Measurements from ENCODE around the gene PKIG. TPM values are rescaled to one million over a fixed set of nuclear protein-coding genes. Genes with fewer than 3 reads are reported as not detected.

Gene PKIG
- total and polyA plus RNA-seq, 2 experiments from 2014 or later: 47.6 to 51.9 TPM

DNA sequence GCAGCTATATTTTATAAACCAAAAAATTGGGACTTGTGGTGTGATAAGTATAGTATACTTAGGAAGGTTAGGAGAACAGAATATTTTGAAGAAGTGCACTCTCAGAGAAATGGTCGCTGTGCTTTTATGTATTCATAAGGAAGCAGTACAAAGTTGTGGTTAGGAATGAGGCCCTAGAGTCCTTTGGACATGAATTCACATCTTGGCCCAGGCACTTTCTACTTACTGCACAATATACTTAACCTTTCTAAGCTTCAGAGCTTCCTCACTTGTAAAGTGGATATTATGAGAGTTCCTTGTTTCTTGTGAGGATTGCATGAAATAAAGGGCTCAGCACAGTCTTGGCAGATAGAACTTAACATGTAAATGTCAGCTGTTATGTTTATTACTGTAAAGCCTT lies 39.5 kb upstream of the PKIG start:
- H3K4me1 ChIP-seq (ENCODE audit: insufficient read depth): peaks cover 4% of the 10 kb centered on the region
- H3K4me3 ChIP-seq: no peak overlapping the region
- DNase-seq (ENCODE audit: low spot score): no peak
- H3K27me3 ChIP-seq: no peaks in the 10 kb centered on the region
- no peaks in the 10 kb centered on the region for H3K36me3 ChIP-seq (replicated peaks; ENCODE audit: insufficient read depth, low read depth)
- H3K79me2 ChIP-seq: peaks cover 37% of the 10 kb centered on the region
- WGBS (ENCODE audit: low lambda C conversion rate, missing lambda C conversion rate): 79% methylated on average over 1 of the region's 1 CpG
- no peak overlapping the region for H2AFZ ChIP-seq
- no peak overlapping the region for H3K4me2 ChIP-seq
- no peaks in the 10 kb centered on the region for H4K20me1 ChIP-seq (ENCODE audit: insufficient read depth, poor library complexity, severe bottlenecking)
- no peaks in the 10 kb centered on the region for H3K9me3 ChIP-seq (ENCODE audit: low read depth)
- no peaks in the 10 kb centered on the region for H3K9me2 ChIP-seq (replicated peaks; ENCODE audit: insufficient read depth)
- TF ChIP-seq, protein P1, sequence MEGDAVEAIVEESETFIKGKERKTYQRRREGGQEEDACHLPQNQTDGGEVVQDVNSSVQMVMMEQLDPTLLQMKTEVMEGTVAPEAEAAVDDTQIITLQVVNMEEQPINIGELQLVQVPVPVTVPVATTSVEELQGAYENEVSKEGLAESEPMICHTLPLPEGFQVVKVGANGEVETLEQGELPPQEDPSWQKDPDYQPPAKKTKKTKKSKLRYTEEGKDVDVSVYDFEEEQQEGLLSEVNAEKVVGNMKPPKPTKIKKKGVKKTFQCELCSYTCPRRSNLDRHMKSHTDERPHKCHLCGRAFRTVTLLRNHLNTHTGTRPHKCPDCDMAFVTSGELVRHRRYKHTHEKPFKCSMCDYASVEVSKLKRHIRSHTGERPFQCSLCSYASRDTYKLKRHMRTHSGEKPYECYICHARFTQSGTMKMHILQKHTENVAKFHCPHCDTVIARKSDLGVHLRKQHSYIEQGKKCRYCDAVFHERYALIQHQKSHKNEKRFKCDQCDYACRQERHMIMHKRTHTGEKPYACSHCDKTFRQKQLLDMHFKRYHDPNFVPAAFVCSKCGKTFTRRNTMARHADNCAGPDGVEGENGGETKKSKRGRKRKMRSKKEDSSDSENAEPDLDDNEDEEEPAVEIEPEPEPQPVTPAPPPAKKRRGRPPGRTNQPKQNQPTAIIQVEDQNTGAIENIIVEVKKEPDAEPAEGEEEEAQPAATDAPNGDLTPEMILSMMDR (IDR thresholded peaks at IDR 0.05; ENCODE audit: poor library complexity): no peak
- TF ChIP-seq EZH2phosphoT487 (IDR thresholded peaks at IDR 0.05; ENCODE audit: low read depth, severe bottlenecking, unreplicated experiment) (no peak), EZH2 (IDR thresholded peaks at IDR 0.05; ENCODE audit: borderline replicate concordance) (no peak)
- H3K27ac ChIP-seq: no peak overlapping the region

DNA sequence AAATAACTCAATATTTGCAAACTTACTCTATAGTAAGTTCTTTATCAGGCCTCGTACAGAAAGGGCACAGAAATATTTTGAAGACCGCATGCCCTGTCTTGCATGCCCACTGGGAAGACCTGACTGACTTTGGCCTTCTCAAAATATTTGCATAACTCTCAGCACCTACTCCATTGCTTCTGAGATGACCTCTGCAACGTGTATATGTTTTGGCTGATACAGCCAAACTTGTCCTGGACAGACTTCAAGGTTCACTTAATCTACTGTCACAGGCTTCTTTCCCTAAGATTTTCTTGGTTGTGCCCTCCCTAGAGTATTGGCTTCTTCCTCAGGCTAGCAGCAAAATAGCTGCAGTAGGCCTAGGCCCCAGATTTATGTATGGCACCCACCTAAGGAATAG lies 39.0 kb upstream of the PKIG start:
- H3K79me2 ChIP-seq: peaks cover 37% of the 10 kb centered on the region
- no peaks in the 10 kb centered on the region for H4K20me1 ChIP-seq (ENCODE audit: insufficient read depth, poor library complexity, severe bottlenecking)
- no peak overlapping the region for H3K4me2 ChIP-seq
- H2AFZ ChIP-seq: no peak overlapping the region
- TF ChIP-seq, protein P1 (IDR thresholded peaks at IDR 0.05; ENCODE audit: poor library complexity): no peak
- no peak for TF ChIP-seq EZH2phosphoT487 (IDR thresholded peaks at IDR 0.05; ENCODE audit: low read depth, severe bottlenecking, unreplicated experiment)
- TF ChIP-seq EZH2 (IDR thresholded peaks at IDR 0.05; ENCODE audit: borderline replicate concordance): no peak
- DNase-seq (ENCODE audit: low spot score): no peak
- no peak overlapping the region for H3K27ac ChIP-seq
- H3K9me3 ChIP-seq (ENCODE audit: low read depth): no peaks in the 10 kb centered on the region
- H3K9me2 ChIP-seq (replicated peaks; ENCODE audit: insufficient read depth): no peaks in the 10 kb centered on the region
- no peaks in the 10 kb centered on the region for H3K36me3 ChIP-seq (replicated peaks; ENCODE audit: insufficient read depth, low read depth)
- no peak overlapping the region for H3K4me3 ChIP-seq
- no peaks in the 10 kb centered on the region for H3K27me3 ChIP-seq
- WGBS (ENCODE audit: low lambda C conversion rate, missing lambda C conversion rate): 64% methylated on average over 3 of the region's 3 CpGs
- peaks cover 8% of the 10 kb centered on the region for H3K4me1 ChIP-seq (ENCODE audit: insufficient read depth)

DNA sequence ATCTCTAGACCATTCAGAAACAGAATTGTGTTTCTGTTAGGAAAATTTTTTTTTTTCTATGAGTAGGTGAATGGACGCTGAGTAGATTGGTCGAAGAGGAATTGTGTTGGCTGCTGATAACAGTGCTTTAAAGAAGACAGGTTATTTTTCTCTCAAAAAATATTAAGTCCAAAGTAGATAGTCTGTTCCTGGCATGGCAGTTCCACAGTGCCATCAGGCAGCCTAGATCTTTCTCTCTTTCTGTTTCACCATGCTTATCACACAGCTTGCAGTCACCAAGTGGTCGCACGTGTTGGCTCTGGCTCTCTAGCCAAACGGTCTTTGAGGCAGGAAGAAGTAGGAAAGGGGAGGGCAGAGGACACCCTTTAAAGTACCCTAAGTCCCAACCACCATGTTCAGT lies 38.1 kb upstream of the PKIG start:
- H3K9me3 ChIP-seq (ENCODE audit: low read depth): no peaks in the 10 kb centered on the region
- no peak overlapping the region for H3K27ac ChIP-seq
- no peaks in the 10 kb centered on the region for H3K27me3 ChIP-seq
- no peaks in the 10 kb centered on the region for H3K9me2 ChIP-seq (replicated peaks; ENCODE audit: insufficient read depth)
- H3K4me3 ChIP-seq: no peak overlapping the region
- peaks cover 10% of the 10 kb centered on the region for H3K4me1 ChIP-seq (ENCODE audit: insufficient read depth)
- no peaks in the 10 kb centered on the region for H3K36me3 ChIP-seq (replicated peaks; ENCODE audit: insufficient read depth, low read depth)
- H3K79me2 ChIP-seq: peaks cover 37% of the 10 kb centered on the region
- DNase-seq (ENCODE audit: low spot score): no peak
- H2AFZ ChIP-seq: no peak overlapping the region
- no peak overlapping the region for H3K4me2 ChIP-seq
- 86% methylated on average over 5 of the region's 5 CpGs for WGBS (ENCODE audit: low lambda C conversion rate, missing lambda C conversion rate)
- TF ChIP-seq EZH2 (IDR thresholded peaks at IDR 0.05; ENCODE audit: borderline replicate concordance) (no peak), EZH2phosphoT487 (IDR thresholded peaks at IDR 0.05; ENCODE audit: low read depth, severe bottlenecking, unreplicated experiment) (no peak)
- TF ChIP-seq, protein P1 (IDR thresholded peaks at IDR 0.05; ENCODE audit: poor library complexity): no peak
- no peaks in the 10 kb centered on the region for H4K20me1 ChIP-seq (ENCODE audit: insufficient read depth, poor library complexity, severe bottlenecking)

DNA sequence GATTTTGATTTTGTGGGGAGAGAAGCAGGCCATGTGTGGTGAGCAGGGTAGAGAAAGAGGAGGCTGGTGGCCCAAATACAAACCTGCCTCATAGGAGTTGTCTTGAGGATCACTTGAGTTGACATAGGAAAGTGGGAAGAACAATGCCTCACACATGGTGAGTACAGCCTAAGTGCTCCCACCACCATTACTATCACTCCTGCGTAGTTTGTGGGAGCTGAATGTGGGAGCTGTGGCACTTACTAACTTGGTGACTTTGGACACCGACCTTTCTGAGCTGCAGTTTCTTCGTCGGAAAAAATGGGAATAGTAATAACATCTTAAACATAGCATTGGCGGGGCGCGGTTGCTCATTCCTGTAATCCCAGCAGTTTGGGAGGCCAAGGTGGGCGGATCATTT lies 35.0 kb upstream of the PKIG start:
- no peak overlapping the region for H3K27ac ChIP-seq

More for the DNA sequence above, 35.0 kb upstream of the PKIG start:
- peaks cover 22% of the 10 kb centered on the region for H3K4me1 ChIP-seq (ENCODE audit: insufficient read depth)
- H3K9me3 ChIP-seq (ENCODE audit: low read depth): no peaks in the 10 kb centered on the region
- DNase-seq (ENCODE audit: low spot score): no peak
- H3K27me3 ChIP-seq: no peaks in the 10 kb centered on the region
- H3K79me2 ChIP-seq: peaks cover 29% of the 10 kb centered on the region
- 98% methylated on average over 8 of the region's 8 CpGs for WGBS (ENCODE audit: low lambda C conversion rate, missing lambda C conversion rate)
- no peaks in the 10 kb centered on the region for H3K9me2 ChIP-seq (replicated peaks; ENCODE audit: insufficient read depth)
- no peak overlapping the region for H2AFZ ChIP-seq
- no peaks in the 10 kb centered on the region for H3K36me3 ChIP-seq (replicated peaks; ENCODE audit: insufficient read depth, low read depth)
- no peak overlapping the region for H3K4me2 ChIP-seq
- no peak for TF ChIP-seq EZH2phosphoT487 (IDR thresholded peaks at IDR 0.05; ENCODE audit: low read depth, severe bottlenecking, unreplicated experiment)
- TF ChIP-seq EZH2 (IDR thresholded peaks at IDR 0.05; ENCODE audit: borderline replicate concordance): no peak
- TF ChIP-seq, protein P1 (IDR thresholded peaks at IDR 0.05; ENCODE audit: poor library complexity): no peak
- H3K4me3 ChIP-seq: no peak overlapping the region
- H4K20me1 ChIP-seq (ENCODE audit: insufficient read depth, poor library complexity, severe bottlenecking): no peaks in the 10 kb centered on the region
